Mesenchymal stem cell (in vitro differentiated cells and primary cell): ENCODE data around the gene JDP2.

Source experiments
- DNase-seq: peaks from one replicate; pipeline ENCODE4 v3.0.0-alpha.2; 2013
- H2AFZ ChIP-seq: one replicate; pipeline ENCODE4 v1.6.1; 2013; ENCODE audit warnings: low read depth, mild to moderate bottlenecking, control low read depth, inconsistent platforms, low read length, moderate library complexity
- H2AK5ac ChIP-seq: 2 replicates; pipeline ENCODE4 v1.6.1; 2013; ENCODE audit warnings: low read length, moderate library complexity, mild to moderate bottlenecking, inconsistent platforms; ENCODE audit not compliant: severe bottlenecking
- H2BK120ac ChIP-seq: one replicate; pipeline ENCODE4 v1.6.1; 2013; ENCODE audit warnings: low read depth, mild to moderate bottlenecking, inconsistent platforms, low read length, moderate library complexity
- H2BK12ac ChIP-seq, 2 experiments: one replicate each; pipeline ENCODE4 v1.6.1; 2013; ENCODE audit warnings: inconsistent platforms in 2 of 2, low read length in 2 of 2, mild to moderate bottlenecking in 2 of 2, moderate library complexity in 2 of 2, control low read depth in 1 of 2
- H2BK15ac ChIP-seq: one replicate; pipeline ENCODE4 v1.6.1; 2013; ENCODE audit warnings: mild to moderate bottlenecking, low read depth, inconsistent platforms; ENCODE audit not compliant: poor library complexity, severe bottlenecking
- H2BK5ac ChIP-seq: 2 replicates; pipeline ENCODE4 v1.6.1; 2013; ENCODE audit warnings: low read depth, mild to moderate bottlenecking, low read length, control low read depth, inconsistent platforms; ENCODE audit not compliant: poor library complexity, severe bottlenecking
- H3K14ac ChIP-seq, 2 experiments: one replicate each; pipeline ENCODE4 v1.6.1; 2013; ENCODE audit warnings: inconsistent platforms in 2 of 2, low read length in 2 of 2, control low read depth in 1 of 2, mild to moderate bottlenecking in 1 of 2, moderate library complexity in 1 of 2
- H3K18ac ChIP-seq, 2 experiments: one replicate each; pipeline ENCODE4 v1.6.1; 2013; ENCODE audit warnings: inconsistent platforms in 2 of 2, low read length in 2 of 2, control low read depth in 1 of 2, low read depth in 1 of 2, mild to moderate bottlenecking in 1 of 2
- H3K23ac ChIP-seq, 2 experiments: one replicate each; pipeline ENCODE4 v1.6.1; 2013; ENCODE audit warnings: inconsistent platforms in 2 of 2, low read length in 2 of 2, mild to moderate bottlenecking in 2 of 2, moderate library complexity in 2 of 2, control low read depth in 1 of 2
- H3K27ac ChIP-seq: 2 replicates; pipeline ENCODE4 v1.5.1; 2013; ENCODE audit warnings: mild to moderate bottlenecking, moderate library complexity, low read length, control low read depth, inconsistent platforms; ENCODE audit not compliant: poor library complexity, severe bottlenecking
- H3K27me3 ChIP-seq, 2 experiments: 2 replicates each; pipeline versions ENCODE4 v1.6.1 to v1.7.0; 2013; ENCODE audit warnings: low read length in 2 of 2, mild to moderate bottlenecking in 2 of 2, moderate library complexity in 2 of 2, control low read depth in 1 of 2, inconsistent platforms in 1 of 2; ENCODE audit not compliant: control insufficient read depth in 1 of 2, insufficient read depth in 1 of 2
- H3K36me3 ChIP-seq, 2 experiments: 2 replicates each; pipeline versions ENCODE4 v1.6.1 to v1.7.0; 2013; ENCODE audit warnings: low read length in 2 of 2, control low read depth in 1 of 2, inconsistent platforms in 1 of 2, low read depth in 1 of 2, mild to moderate bottlenecking in 1 of 2; ENCODE audit not compliant: insufficient read depth in 2 of 2, control insufficient read depth in 1 of 2
- H3K4ac ChIP-seq, 2 experiments: one replicate each; pipeline ENCODE4 v1.6.1; 2013; ENCODE audit warnings: inconsistent platforms in 2 of 2, low read length in 2 of 2, mild to moderate bottlenecking in 2 of 2, moderate library complexity in 2 of 2, control low read depth in 1 of 2, low read depth in 1 of 2
- H3K4me1 ChIP-seq: 2 replicates; pipeline ENCODE4 v1.6.1; 2013; ENCODE audit warnings: low read depth, low read length, control low read depth; ENCODE audit not compliant: control insufficient read depth, insufficient read depth
- H3K4me2 ChIP-seq: 2 replicates; pipeline ENCODE4 v1.6.1; 2013; ENCODE audit warnings: low read length, mild to moderate bottlenecking, inconsistent platforms; ENCODE audit not compliant: poor library complexity, severe bottlenecking
- H3K4me3 ChIP-seq, 2 experiments: 2 replicates each; pipeline versions ENCODE4 v1.5.1 to v1.7.0; 2013; ENCODE audit warnings: low read length in 2 of 2, mild to moderate bottlenecking in 2 of 2, control low read depth in 1 of 2, low read depth in 1 of 2; ENCODE audit not compliant: insufficient read depth in 1 of 2
- H3K79me1 ChIP-seq: replicated peaks from 2 replicates; pipeline ENCODE4 v1.6.1; 2013; ENCODE audit warnings: mild to moderate bottlenecking, control low read depth, low read length, inconsistent platforms; ENCODE audit not compliant: poor library complexity, severe bottlenecking
- H3K9ac ChIP-seq: 2 replicates; pipeline ENCODE4 v1.7.0; 2013; ENCODE audit warnings: mild to moderate bottlenecking, low read length, moderate library complexity
- H3K9me3 ChIP-seq: 2 replicates; pipeline ENCODE4 v1.7.0; 2013; ENCODE audit warnings: mild to moderate bottlenecking, low read length; ENCODE audit not compliant: control insufficient read depth
- H4K8ac ChIP-seq: one replicate; pipeline ENCODE4 v1.6.1; 2013; ENCODE audit warnings: inconsistent platforms, mild to moderate bottlenecking, low read length, moderate library complexity
- H4K91ac ChIP-seq: one replicate; pipeline ENCODE4 v1.6.1; 2013; ENCODE audit warnings: mild to moderate bottlenecking, low read length, inconsistent platforms
- WGBS: methylation state at CpG from one replicate; pipeline ENCODE4 v1.1.7; 2013; ENCODE audit warnings: mixed read lengths; 5-methylcytosine and 5-hydroxymethylcytosine counted together

Gene JDP2

GRCh38 chr14:75402867-75403413 lies 24.9 kb upstream of the JDP2 start:
- Histone ChIP-seq H3K27me3 (peaks cover 0 to 31% of the 10 kb centered on the region in 2 experiments), H4K91ac (no peak overlapping the region), H2BK12ac (no peak overlapping the region), H4K8ac (no peak overlapping the region), H3K9me3 (peaks cover 10% of the 10 kb centered on the region), H3K79me1 (no peaks in the 10 kb centered on the region), H2BK5ac (no peak overlapping the region), H3K14ac (no peak overlapping the region), H3K4ac (no peak overlapping the region), H3K18ac (no peak overlapping the region), H3K27ac (no peak overlapping the region), H2BK15ac (no peak overlapping the region), H3K4me2 (no peak overlapping the region), H3K9ac (no peak overlapping the region), H3K4me1 (no peaks in the 10 kb centered on the region), H3K4me3 (no peak overlapping the region), H2AFZ (no peak overlapping the region), H3K36me3 (no peaks in the 10 kb centered on the region), H2AK5ac (no peak overlapping the region), H3K23ac (no peak overlapping the region), H2BK120ac (no peak overlapping the region)
- DNase-seq: no peak
- WGBS: 96% methylated on average over 3 of the region's 5 CpGs

- no peaks in the 10 kb centered on the region for H3K79me1 ChIP-seq
- H4K8ac ChIP-seq: no peak overlapping the region
- H3K18ac ChIP-seq: no peak overlapping the region
- WGBS: 86% methylated on average over 4 of the region's 4 CpGs
- no peak overlapping the region for H2BK5ac ChIP-seq
- H2BK12ac ChIP-seq: no peak overlapping the region
- no peak for DNase-seq
- no peak overlapping the region for H2AFZ ChIP-seq
- no peak overlapping the region for H3K4me3 ChIP-seq
- no peaks in the 10 kb centered on the region for H3K36me3 ChIP-seq
- no peak overlapping the region for H2AK5ac ChIP-seq
- H3K4ac ChIP-seq: no peak overlapping the region
- no peak overlapping the region for H3K14ac ChIP-seq
- no peak overlapping the region for H3K4me2 ChIP-seq
- no peak overlapping the region for H2BK120ac ChIP-seq
- no peak overlapping the region for H3K27ac ChIP-seq
- H3K23ac ChIP-seq: no peak overlapping the region
- no peak overlapping the region for H4K91ac ChIP-seq
- no peaks in the 10 kb centered on the region for H3K9me3 ChIP-seq
- peaks cover 0 to 17% of the 10 kb centered on the region in 2 experiments for H3K27me3 ChIP-seq
- no peak overlapping the region for H3K9ac ChIP-seq
- H3K4me1 ChIP-seq: no peaks in the 10 kb centered on the region
- no peak overlapping the region for H2BK15ac ChIP-seq
These were observed 23.0 kb upstream of the JDP2 start for GRCh38 chr14:75404847-75405246.

GRCh38 chr14:75406102-75406501 lies 21.7 kb upstream of the JDP2 start:
- Histone ChIP-seq H3K4me1 (no peaks in the 10 kb centered on the region), H3K18ac (no peak overlapping the region), H3K27ac (no peak overlapping the region), H2BK5ac (no peak overlapping the region), H3K9me3 (no peaks in the 10 kb centered on the region), H2AK5ac (no peak overlapping the region), H3K27me3 (peaks cover 0 to 14% of the 10 kb centered on the region in 2 experiments), H2BK12ac (no peak overlapping the region), H3K14ac (no peak overlapping the region), H3K36me3 (no peaks in the 10 kb centered on the region), H3K4ac (no peak overlapping the region), H2BK120ac (no peak overlapping the region), H4K8ac (no peak overlapping the region), H3K79me1 (no peaks in the 10 kb centered on the region), H3K4me3 (no peak overlapping the region), H3K9ac (no peak overlapping the region), H2AFZ (no peak overlapping the region), H4K91ac (no peak overlapping the region), H3K23ac (no peak overlapping the region), H2BK15ac (no peak overlapping the region), H3K4me2 (no peak overlapping the region)
- WGBS: 88% methylated on average over 2 of the region's 2 CpGs
- no peak for DNase-seq

DNA sequence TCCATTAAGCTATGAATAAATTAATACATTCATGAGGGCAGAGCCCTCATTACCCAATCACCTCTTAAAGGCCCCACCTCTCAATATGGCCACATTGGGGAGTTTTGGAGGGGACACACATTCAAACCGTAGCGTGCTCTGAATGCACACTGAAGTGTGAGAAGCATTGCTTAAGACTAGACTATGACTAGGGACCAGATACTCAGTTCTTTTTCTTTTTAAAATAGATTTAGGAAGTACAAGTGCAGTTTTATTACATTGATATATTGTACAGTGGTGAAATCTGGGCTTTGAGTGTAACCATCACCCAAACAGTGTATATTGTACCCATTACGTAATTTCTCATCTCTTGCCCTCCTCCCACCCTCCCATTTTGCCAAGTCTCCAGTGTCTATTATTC lies 21.0 kb upstream of the JDP2 start:
- Histone ChIP-seq H3K27ac (no peak overlapping the region), H3K18ac (no peak overlapping the region), H3K4me2 (no peak overlapping the region), H3K14ac (no peak overlapping the region), H2BK5ac (no peak overlapping the region), H2BK15ac (no peak overlapping the region), H3K4me3 (no peak overlapping the region), H3K9me3 (no peaks in the 10 kb centered on the region), H2BK120ac (no peak overlapping the region), H2BK12ac (no peak overlapping the region), H3K79me1 (no peaks in the 10 kb centered on the region), H3K23ac (no peak overlapping the region), H2AFZ (no peak overlapping the region), H3K9ac (no peak overlapping the region), H3K36me3 (no peaks in the 10 kb centered on the region), H3K27me3 (peaks cover 0 to 14% of the 10 kb centered on the region in 2 experiments), H3K4me1 (no peaks in the 10 kb centered on the region), H4K8ac (no peak overlapping the region), H2AK5ac (no peak overlapping the region), H4K91ac (no peak overlapping the region), H3K4ac (no peak overlapping the region)
- DNase-seq: no peak
- WGBS: 92% methylated on average over 3 of the region's 3 CpGs
